ENCODE results near the gene CCDC38.

Gene CCDC38

GRCh38 chr12:95963096-95963495 lies 20.7 kb upstream of the CCDC38 start:
- H3K4me3 ChIP-seq (ENCODE audit: insufficient read depth, low read length, poor library complexity, severe bottlenecking) = no peak overlapping the region
- H2AFZ ChIP-seq (ENCODE audit: low read depth, low read length, severe bottlenecking) = no peak overlapping the region
- H3K4me2 ChIP-seq (ENCODE audit: low read depth, low read length, poor library complexity, severe bottlenecking) = no peak overlapping the region
- no peaks in the 10 kb centered on the region for H3K79me2 ChIP-seq (ENCODE audit: insufficient read depth, low read length)
- H3K9ac ChIP-seq (ENCODE audit: low read length) = no peak overlapping the region
- H3K27ac ChIP-seq (ENCODE audit: low read depth, low read length) = no peak overlapping the region
- TF ChIP-seq CTCF (IDR thresholded peaks at IDR 0.05; ENCODE audit: insufficient read depth, low read length, poor library complexity, severe bottlenecking) (peak; percentile 27), EZH2phosphoT487 (conservative IDR thresholded peaks at IDR 0.05; ENCODE audit: low read length) (no peak)
- H3F3A ChIP-seq (ENCODE audit: insufficient read depth) = no peaks in the 10 kb centered on the region
- H3K36me3 ChIP-seq (ENCODE audit: low read length) = no peaks in the 10 kb centered on the region
- H3K27me3 ChIP-seq (ENCODE audit: low read length) = no peaks in the 10 kb centered on the region
- H3K9me2 ChIP-seq (replicated peaks; ENCODE audit: insufficient read depth, low read length) = no peaks in the 10 kb centered on the region
- H3K9me3 ChIP-seq (ENCODE audit: insufficient read depth, low read length) = no peaks in the 10 kb centered on the region
- no peaks in the 10 kb centered on the region for H4K20me1 ChIP-seq (ENCODE audit: low read depth, low read length)

- TF ChIP-seq EZH2phosphoT487 (conservative IDR thresholded peaks at IDR 0.05; ENCODE audit: low read length) (no peak), CTCF (IDR thresholded peaks at IDR 0.05; ENCODE audit: insufficient read depth, low read length, poor library complexity, severe bottlenecking) (no peak)
Observed at GRCh38 chr12:95962222-95962621, 19.8 kb upstream of the CCDC38 start.

GRCh38 chr12:95960241-95960640 lies 17.8 kb upstream of the CCDC38 start:
- no peak overlapping the region for H3K4me2 ChIP-seq (ENCODE audit: low read depth, low read length, poor library complexity, severe bottlenecking)
- H3K27me3 ChIP-seq (ENCODE audit: low read length) = no peaks in the 10 kb centered on the region
- H3K9me3 ChIP-seq (ENCODE audit: insufficient read depth, low read length) = no peaks in the 10 kb centered on the region
- H3K79me2 ChIP-seq (ENCODE audit: insufficient read depth, low read length) = no peaks in the 10 kb centered on the region
- no peak overlapping the region for H3K9ac ChIP-seq (ENCODE audit: low read length)
- TF ChIP-seq EZH2phosphoT487 (conservative IDR thresholded peaks at IDR 0.05; ENCODE audit: low read length) (no peak), CTCF (IDR thresholded peaks at IDR 0.05; ENCODE audit: insufficient read depth, low read length, poor library complexity, severe bottlenecking) (no peak)
- no peak overlapping the region for H2AFZ ChIP-seq (ENCODE audit: low read depth, low read length, severe bottlenecking)
- no peaks in the 10 kb centered on the region for H3K36me3 ChIP-seq (ENCODE audit: low read length)
- no peaks in the 10 kb centered on the region for H3K9me2 ChIP-seq (replicated peaks; ENCODE audit: insufficient read depth, low read length)
- no peaks in the 10 kb centered on the region for H3F3A ChIP-seq (ENCODE audit: insufficient read depth)
- no peaks in the 10 kb centered on the region for H4K20me1 ChIP-seq (ENCODE audit: low read depth, low read length)
- no peak overlapping the region for H3K27ac ChIP-seq (ENCODE audit: low read depth, low read length)
- H3K4me3 ChIP-seq (ENCODE audit: insufficient read depth, low read length, poor library complexity, severe bottlenecking) = no peak overlapping the region

More at GRCh38 chr12:95962222-95962621, 19.8 kb upstream of the CCDC38 start:
- Histone ChIP-seq H3K4me3 (ENCODE audit: insufficient read depth, low read length, poor library complexity, severe bottlenecking) (no peak overlapping the region), H3K27ac (ENCODE audit: low read depth, low read length) (no peak overlapping the region), H3K9me2 (replicated peaks; ENCODE audit: insufficient read depth, low read length) (no peaks in the 10 kb centered on the region), H3K4me2 (ENCODE audit: low read depth, low read length, poor library complexity, severe bottlenecking) (no peak overlapping the region), H3F3A (ENCODE audit: insufficient read depth) (no peaks in the 10 kb centered on the region), H3K79me2 (ENCODE audit: insufficient read depth, low read length) (no peaks in the 10 kb centered on the region), H3K9ac (ENCODE audit: low read length) (no peak overlapping the region), H3K9me3 (ENCODE audit: insufficient read depth, low read length) (no peaks in the 10 kb centered on the region), H3K27me3 (ENCODE audit: low read length) (no peaks in the 10 kb centered on the region), H3K36me3 (ENCODE audit: low read length) (no peaks in the 10 kb centered on the region), H2AFZ (ENCODE audit: low read depth, low read length, severe bottlenecking) (no peak overlapping the region), H4K20me1 (ENCODE audit: low read depth, low read length) (no peaks in the 10 kb centered on the region)
